Neural cell (in vitro differentiated cells): ENCODE data around the gene PSMB7.

ENCODE experiments used
- EP300 ChIP-seq: fragments of 450-650 bp; conservative IDR thresholded peaks from 2 replicates; pipeline ENCODE4 v1.6.1; 2014; ENCODE audit warnings: antibody characterized with exemption, mild to moderate bottlenecking, moderate library complexity; ENCODE audit not compliant: poor library complexity, severe bottlenecking
- EZH2 ChIP-seq: fragments of 200-600, 300-800 bp; shearing (Covaris generic), sonication (generic); IDR thresholded peaks from 2 replicates; pipeline ENCODE4 v1.6.1; 2014; ENCODE audit warnings: antibody characterized with exemption, low read length, borderline replicate concordance, mild to moderate bottlenecking; ENCODE audit not compliant: insufficient read depth, poor library complexity, severe bottlenecking
- POLR2AphosphoS5 ChIP-seq: IDR thresholded peaks from 2 replicates; pipeline ENCODE4 v1.6.1; 2012
- TF ChIP-seq, protein P1 (sequence below): fragments of 450-650 bp; IDR thresholded peaks from 2 replicates; pipeline ENCODE4 v1.5.1; 2014; ENCODE audit warnings: antibody characterized with exemption, mild to moderate bottlenecking, moderate library complexity; ENCODE audit not compliant: poor library complexity, severe bottlenecking

DNA sequence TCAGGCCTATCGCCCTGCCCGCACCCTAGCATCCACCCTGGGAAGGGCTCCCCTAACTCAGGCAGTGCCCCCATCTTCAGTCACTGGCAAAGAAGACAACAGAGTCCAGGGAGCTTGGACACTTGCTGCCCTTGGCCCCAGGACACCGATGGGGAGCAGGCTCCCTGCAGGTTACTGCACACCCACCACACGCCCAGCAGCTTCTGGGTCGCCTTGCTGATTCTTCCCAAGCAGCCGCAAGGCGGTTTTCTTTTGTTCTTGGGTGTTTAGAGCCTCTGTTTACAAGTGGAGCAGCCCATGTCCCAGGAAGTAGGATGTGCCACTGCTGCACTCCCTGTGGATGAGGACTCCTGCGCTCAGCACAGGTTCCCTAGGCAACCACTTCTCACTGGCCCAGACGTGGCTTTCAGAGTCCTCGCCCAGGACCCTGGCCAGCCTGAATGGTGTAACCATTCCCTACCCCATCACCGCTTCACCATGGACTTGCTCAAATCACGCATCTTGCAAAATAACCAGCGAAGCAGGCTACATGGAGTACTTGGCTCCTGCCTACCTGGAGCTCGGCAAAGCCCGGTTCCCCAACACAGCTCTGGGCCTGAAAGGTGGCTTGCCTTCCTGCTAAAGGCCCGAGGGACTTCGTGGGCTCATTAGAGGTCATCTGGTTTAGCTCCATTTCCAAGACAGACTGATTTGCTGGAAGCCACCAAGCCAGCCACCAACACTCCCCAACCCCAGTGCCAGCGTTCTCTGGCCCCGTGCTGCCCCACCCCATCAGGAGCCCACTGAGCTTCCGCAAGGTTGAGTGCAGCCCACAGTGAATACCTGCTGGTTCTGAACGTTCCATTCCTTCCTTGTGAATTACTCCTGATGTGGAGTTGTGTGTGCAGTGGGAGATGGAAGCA is 60.0 kb downstream of the PSMB7 start:
- TF ChIP-seq EP300 (no peak), EZH2 (no peak), POLR2AphosphoS5 (no peak)
- TF ChIP-seq, protein P1, sequence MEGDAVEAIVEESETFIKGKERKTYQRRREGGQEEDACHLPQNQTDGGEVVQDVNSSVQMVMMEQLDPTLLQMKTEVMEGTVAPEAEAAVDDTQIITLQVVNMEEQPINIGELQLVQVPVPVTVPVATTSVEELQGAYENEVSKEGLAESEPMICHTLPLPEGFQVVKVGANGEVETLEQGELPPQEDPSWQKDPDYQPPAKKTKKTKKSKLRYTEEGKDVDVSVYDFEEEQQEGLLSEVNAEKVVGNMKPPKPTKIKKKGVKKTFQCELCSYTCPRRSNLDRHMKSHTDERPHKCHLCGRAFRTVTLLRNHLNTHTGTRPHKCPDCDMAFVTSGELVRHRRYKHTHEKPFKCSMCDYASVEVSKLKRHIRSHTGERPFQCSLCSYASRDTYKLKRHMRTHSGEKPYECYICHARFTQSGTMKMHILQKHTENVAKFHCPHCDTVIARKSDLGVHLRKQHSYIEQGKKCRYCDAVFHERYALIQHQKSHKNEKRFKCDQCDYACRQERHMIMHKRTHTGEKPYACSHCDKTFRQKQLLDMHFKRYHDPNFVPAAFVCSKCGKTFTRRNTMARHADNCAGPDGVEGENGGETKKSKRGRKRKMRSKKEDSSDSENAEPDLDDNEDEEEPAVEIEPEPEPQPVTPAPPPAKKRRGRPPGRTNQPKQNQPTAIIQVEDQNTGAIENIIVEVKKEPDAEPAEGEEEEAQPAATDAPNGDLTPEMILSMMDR: no peak
